HG03139 (cell line): ENCODE results near the gene TRDN.
"Not testable (repeated sequence)": the region's sequence is repeated elsewhere in the genome, so short reads cannot be mapped to it uniquely, and the experiment has no call there.

Experiments used
- ATAC-seq: cut with Tn5 transposase; IDR thresholded peaks from one replicate; pipeline ENCODE4 v1.9.1; 2021; ENCODE audit not compliant: unreplicated experiment

TRDN gene

DNA sequence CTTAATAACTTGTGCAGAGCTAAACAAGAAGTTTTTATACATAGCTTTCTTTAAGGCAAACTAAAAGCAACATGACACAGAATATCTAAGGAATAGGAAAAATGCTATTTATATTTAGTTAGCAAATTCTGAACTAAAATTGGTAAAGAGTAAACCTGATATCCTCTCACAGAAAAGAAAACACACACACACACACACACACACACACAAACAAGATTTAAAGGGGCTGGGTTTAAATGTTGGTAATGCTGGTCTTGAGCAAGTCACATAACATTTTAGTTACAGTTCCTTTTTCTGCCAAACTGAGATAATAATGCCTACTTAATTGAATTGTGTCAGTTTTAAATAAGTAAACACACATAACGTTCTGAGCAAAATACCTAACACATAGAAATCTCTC lies 1.6 kb downstream of the TRDN start:
- no peak for ATAC-seq

DNA sequence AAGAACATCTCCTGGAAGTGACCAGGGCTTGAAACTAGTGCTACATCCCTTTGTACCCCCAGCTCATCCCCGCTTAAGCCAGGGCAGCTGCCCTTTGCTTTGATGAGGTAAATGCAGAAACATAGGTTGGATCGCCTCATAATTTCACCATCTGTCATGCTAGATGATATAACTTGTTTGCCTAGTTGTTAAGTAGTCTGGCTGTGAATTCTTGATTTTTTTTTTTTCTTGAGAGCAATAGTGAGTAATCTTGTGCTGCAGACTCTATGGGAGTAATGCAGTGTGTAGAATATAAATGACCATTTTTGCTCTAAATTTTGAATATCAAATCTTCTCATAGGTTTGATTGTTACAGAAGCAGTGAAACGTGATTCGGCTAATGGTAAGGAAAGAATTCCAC lies 4.1 kb downstream of the TRDN start:
- ATAC-seq, result no peak

DNA sequence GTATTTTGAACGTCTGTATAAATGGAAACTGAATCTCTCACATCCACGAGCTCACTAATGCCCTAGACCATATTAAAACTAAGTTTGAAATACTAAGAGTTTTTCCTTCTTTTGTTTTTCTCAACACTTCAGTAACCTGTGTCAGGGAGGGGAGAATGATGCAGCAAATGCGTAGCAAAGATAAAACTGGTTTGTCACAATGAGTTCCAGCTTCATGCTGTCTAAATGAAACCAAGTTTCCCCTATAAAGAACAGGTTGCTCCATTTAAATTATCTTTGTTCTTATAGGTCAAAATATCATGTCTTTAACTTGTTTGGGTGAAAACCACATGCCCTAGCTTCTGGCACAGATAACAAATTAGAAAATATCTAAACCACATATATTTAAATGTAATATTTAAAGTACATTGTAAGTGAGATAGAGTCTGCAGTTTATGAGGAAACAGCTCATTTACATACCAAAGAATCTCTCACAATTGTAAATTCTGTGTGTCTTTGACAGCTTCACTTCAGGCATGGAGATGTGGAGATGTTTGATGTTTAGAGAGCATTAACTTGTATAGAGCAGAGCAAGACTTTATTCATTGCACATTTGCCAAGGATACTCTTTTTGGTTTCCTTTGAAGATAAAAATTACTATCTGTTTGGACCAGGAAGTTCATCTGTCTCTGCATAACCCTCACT lies 7.3 kb downstream of the TRDN start:
- ATAC-seq, result no peak

DNA sequence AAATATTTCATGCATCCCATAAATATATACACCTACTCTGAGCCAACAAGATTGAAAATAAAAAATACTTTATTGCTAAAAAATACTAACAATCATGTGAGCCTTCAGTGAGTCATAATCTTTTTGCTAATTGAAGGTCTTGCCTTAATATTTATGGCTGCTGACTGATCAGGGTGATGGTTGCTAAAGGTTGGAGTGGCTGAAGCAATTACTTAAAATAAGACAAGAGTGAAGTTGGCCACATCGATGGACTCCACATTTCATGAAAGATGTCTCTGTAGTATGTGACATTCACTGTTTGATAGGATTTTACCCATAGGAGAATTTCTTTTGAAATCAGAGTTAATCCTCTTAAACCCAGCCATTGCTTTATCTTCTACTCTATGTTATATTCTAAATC lies 11.1 kb downstream of the TRDN start:
- no peak for ATAC-seq

DNA sequence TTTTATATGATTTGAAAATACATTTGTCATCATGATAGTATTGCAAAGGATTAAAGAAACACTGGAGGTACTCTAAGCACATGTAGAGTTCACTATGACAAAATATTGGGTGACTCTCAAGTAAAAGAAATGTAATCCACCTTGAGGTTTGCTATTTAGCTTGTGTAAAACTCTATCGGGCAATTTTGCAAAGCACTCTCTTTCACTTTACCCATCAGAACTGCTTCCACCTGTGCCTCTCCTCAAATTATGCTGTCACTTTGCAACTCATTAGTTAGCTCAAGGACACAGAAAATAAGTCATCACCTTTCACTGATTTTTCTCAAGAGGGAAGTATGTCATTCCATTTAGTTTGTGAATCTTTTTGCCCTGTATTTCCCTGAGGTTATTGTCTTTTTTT lies 14.0 kb downstream of the TRDN start:
- ATAC-seq, result no peak

DNA sequence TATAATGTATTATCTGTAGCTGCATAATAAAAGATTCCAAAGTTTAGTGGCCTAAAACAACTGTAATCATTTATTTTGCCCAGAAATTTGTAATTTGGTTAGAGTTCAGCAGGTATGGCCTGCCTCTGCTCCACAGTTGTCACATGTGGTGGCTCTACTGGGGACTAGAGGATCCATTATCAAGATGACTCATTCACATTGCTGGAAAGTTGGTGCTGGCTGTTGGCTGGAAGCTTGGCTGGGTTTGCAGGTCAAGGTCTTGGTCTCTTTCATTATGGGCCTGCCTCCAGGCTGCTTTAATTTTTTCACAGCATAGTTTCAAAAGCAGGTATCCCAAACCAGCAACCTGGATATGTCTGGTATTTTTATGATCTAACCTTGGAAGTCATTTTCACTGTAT lies 17.6 kb downstream of the TRDN start:
- ATAC-seq, result no peak

DNA sequence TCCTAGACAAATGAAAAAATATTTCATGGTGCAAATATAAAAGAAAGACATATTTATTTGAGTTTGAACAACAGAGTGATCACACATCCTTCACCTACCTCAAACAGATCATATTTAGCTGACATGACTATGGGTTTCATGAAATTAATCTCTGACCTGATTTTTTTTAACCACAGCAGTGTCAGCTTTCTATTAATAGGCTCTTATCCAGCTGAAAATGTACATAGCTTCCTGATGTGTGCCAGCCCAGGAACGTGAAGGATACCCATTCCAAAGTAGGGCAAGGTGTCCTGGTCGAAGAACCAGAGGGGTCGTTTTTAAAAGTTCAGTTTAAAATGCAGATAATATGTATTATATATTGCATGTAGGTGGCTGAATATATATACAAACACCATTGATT lies 19.8 kb downstream of the TRDN start:
- no peak for ATAC-seq

DNA sequence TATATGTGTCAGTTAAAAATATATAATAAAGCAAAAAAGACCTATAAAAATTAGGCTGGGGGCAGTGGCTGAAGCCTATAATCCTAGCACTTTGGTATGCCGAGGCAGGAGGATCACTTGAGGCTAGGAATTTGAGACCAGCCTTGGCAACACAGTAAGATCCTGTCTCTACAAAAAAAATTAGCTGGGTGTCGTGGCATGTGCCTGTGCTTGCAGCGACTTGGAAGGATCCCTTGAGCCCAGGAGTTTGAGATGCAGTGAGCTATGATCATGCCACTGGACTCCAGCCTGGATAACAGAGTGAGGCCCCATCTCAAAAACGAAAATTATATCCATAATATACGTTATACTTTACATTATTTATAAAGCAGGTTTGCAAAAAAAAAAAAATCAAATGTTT lies 20.7 kb downstream of the TRDN start:
- ATAC-seq, result no peak

DNA sequence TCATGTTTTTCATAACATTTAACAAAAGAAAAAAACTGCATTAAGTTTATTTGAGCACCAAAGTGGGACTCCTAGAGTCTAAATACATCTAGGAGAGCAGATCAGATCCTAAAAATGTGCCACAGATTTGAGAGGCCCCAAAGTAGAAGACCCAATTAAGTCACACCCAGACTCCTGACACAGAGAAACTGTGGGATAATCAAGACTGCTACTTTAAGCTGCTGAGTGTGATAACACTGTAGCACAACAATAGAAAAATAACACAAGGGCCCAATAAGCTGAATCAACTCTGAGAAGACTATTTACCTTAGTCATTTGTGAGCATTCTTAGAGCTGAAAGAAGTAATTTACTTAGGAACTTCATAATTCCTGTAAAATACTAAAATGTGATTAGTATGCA lies 26.0 kb downstream of the TRDN start:
- ATAC-seq, result no peak

DNA sequence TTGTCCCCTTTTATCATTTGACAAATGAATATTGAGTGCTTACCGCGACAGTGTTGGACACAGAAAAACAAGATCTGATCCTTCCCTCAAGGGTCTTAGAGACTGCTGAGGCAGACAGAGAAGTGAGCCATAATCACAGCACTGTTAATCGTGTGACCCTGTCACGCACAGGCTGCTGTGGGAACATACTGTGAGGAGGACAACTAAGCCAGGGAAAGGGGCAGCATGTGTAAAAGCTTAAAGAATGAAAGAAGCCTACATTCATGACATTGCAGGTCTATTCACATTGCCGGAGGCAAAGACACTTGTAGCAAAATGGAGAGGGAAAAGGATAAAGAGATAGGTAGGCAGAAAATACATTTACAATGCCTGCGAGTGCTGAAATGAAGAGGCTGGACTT lies 32.7 kb downstream of the TRDN start:
- ATAC-seq, result no peak

DNA sequence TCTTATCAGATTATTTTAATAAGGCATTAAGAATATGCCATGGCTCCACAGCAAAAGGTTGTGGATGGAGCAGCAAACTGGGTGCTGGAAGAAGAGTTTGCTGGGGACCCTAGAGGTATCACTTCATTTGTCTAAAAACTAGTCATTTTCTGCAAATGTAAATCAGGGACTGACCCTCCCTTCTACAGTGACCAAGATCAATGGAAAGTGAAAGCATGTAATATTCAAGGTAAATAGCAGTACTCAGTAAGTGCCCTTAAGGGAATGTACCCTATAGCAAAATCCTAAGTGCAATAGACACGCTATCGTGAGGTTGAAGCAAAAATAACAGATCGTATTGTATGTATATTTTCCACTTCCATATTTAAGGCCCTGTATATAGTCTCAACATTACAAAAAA lies 38.7 kb downstream of the TRDN start:
- ATAC-seq, result no peak

DNA sequence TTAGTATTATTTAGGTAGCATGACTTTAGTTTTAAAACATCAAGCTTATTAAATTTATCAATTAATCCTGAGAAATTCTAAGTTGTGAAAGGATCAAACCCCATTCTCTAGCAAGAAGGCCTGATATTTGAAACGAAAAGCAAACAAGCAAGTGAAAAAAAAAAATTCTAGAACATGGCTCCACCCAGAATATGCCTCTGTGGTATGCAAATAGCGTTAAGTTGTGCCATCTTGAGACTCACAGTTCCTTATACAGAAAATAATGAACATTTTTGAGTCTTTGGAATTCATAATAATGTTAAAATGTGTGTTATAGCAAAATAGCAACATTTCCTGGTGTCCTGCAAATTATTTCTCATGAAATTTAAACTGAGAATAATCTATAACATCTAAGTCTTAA lies 42.0 kb downstream of the TRDN start:
- no peak for ATAC-seq

DNA sequence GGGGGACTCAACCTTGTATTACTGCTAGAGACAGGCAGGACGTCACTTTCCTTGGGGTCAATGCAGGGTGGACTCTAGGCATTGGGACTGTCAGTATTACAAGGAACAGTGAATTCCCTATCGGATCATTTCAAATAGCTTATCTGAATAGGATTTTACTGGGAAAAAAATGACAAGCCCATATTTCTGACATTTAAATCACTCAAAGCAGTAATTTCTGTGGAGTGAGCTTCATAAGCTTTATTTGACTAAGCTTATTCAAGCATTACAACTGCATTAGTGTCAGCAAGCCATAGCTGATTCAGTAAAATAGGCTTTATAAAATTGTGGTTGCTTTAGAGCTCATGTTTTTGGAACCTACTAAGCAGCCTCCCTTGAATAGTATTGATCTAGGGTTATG lies 44.3 kb downstream of the TRDN start:
- ATAC-seq, result no peak

DNA sequence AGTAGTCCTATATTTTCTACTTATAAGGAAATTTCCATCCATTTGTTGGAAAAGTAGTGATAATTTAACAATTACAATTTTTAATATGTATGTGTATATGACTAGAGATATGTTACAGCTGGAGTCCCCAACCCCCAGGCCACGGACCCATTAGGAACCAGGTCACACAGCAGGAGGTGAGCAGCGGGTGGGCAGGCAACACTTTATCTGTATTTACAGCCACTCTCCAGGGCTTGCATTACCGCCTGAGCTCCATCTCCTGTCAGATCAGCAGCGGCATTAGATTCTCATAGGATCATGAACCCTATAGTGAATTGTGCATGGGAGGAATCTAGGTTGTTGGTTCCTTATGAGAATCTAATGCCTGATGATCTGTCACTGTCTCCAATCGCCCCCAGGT lies 46.8 kb downstream of the TRDN start:
- no peak for ATAC-seq

DNA sequence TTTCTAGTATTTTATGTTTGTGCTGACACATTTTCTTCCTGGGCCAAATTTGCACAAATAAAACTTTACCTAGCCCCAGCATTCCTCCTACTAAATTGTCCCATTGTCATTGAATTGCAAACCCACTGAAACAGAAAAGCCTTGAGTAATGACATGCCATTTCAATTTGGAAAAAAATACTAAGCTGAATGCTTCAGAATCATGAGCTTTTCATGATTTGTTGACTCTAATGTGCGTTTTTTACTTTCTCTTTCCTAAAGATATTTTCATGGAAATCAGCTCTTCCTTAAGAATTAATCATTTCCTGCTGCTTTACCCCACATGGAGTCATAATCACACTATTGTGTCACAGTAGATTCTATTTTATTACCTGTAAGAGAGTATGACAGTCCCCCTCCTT lies 47.4 kb downstream of the TRDN start:
- no peak for ATAC-seq

DNA sequence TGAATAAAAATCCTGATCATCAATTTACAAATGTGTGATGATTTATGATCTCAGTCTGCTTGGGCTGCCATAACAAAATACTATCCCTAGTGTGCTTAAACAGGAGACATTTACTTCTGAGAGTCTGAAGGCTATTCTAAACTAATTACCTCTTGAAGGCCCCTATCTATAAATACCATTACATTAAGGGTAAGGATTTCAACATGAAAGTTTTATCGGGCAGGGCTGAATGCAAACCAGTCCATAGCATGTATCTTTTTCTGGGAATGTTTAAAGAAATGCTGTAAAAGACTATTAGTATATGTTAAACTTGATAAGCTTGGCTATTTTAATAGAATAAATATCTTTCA lies 48.2 kb downstream of the TRDN start:
- ATAC-seq, result no peak

DNA sequence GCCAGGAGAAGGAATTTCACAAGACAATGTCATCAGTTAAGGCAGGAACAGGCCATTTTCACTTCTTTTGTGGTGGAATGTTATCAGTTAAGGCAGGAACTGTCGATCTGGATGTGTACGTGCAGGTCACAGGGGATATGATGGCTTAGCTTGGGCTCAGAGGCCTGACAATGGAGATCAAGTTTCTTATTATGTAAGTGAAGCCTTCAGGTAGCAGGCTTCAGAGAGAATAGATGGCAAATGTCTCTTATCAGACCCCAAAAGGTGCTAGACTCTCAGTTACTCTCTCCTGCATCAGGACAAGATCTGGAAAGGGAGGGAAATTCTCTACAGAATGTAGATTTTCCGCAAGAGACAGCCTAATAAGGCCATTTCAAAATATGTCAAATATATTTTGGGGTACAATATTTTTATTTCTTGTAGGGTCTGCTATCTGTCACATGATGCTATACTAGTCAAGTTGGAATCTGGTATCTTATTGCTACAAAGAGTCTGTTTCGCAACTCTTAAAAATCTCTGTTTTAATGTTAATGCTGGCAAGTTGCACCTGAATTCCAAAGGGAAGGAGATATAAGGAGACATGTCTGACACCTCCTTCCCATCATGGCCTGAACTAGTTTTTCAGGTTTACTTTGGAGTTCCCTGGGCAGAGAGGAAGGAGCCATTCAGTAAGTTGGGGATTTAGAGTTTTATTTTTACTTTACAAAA lies 48.8 kb downstream of the TRDN start:
- ATAC-seq, result no peak

DNA sequence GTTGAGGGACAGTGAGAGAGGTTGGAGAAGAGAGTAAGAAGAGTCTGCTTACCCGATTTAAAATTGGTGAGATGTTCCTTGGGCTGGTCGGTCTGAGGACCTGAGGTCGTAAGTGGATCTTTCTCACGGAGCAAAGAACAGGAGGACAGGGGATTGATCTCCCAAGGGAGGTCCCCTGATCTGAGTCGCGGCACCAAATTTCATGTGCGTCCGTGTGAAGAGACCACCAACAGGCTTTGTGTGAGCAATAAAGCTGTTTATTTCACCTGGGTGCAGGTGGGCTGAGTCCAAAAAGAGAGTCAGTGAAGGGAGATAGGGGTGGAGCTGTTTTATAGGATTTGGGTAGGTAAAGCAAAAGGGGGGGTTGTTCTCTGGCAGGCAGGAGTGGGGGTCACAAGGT lies 49.3 kb downstream of the TRDN start:
- not testable (repeated sequence) for ATAC-seq

DNA sequence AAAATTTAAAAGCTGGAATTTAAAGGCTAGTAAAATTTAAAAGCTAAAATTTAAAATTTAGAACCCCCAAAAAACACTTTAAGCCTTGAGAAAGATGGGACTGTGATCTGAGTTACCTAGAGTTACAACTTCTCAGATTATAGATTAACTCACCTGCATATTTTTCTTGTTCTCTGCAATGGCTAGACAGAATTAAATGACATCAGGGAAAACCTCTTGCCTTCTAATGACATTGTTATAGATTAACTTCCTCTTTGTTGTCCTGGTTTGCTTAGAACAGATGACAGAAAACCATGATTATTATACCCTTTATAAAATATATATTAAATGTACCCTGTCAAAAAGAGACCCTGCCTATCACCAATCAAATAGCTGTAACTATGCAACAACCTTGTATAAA lies 56.4 kb downstream of the TRDN start:
- no peak for ATAC-seq

DNA sequence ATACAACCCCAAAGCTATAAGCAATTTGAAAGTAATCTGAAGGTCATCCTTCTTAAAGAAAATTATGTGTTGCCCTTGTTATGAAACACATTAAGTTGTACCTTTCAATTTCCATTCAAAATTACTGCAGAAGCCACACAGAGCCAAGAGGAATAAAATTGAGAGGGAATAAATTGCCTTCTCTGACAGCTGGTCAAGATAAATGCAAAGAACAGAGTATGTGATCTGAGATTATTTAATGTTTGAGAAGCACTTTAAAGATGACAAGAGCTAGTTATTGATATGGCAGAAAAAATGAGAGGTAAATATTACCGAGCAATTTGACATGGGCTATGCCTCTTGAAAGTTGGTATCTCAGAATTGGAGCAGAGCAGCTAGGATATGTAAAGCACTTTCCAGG lies 61.6 kb downstream of the TRDN start:
- no peak for ATAC-seq

DNA sequence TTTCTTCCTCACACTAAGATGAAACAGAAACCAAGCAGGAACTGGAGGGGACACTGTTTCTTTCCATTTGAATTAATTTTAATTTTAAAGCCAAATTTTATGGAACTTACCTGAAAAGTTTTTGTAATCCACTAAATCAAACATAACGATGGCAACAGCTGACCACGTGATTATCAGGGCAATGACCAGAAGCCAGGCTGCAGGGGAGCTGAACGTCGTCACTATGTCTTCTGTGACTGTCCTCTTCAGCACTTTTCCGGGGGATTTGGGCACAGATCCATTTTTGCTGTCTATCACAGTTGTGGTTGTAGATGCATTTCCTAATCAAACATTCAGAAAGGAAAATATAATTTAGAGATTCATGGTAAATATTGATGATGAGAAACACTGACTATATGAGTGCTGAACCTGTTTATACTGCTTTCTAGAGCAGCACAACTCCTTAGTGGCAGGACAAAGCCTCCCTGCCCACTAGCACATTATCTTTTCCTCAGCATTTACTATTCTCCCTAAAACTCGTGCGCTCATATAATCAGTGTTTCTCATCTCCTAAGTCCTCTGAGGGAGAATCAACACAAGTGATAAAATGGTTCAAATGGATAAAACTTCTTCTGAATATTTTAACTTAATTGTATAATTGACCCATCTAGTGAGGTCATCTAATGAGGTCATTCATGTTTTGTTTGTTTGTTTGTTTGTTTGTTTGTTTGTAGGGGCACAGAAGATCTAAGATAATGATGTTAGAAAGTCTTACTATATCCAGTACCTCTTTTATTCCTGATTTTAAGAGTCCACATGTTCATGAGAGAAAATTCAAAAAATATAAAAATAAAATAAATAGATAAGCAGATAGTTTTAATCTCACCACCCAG lies 65.7 kb downstream of the TRDN start:
- ATAC-seq, result no peak

DNA sequence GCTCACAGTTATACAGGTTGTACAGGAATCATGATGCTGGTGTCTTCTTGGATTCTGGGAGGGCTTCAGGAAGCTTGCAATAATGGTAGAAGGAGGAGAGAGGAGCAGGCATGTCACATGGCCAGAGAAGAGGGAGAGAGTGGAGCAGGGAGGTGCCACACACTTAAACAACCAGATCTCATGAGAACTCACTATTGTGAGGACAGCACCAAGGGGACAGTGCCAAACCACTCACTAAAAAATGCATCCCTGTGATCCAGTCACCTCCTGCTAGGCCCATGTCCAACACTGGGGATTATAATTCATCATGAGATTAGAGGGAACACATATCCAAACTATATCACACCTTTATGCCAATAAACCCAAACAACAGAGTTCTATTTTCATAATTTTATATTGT lies 67.2 kb downstream of the TRDN start:
- ATAC-seq, result no peak
